HG02885 (cell line): ENCODE results near the gene OR10G3.
"Not testable (repeated sequence)": the region's sequence is repeated elsewhere in the genome, so short reads cannot be mapped to it uniquely, and the experiment has no call there.

Source experiments
- ATAC-seq: cut with Tn5 transposase; IDR thresholded peaks from one replicate; pipeline ENCODE4 v1.9.1; 2021; ENCODE audit warnings: mild to moderate bottlenecking; ENCODE audit not compliant: unreplicated experiment, poor library complexity

The OR10G3 gene

GRCh38 chr14:21579976-21580375 lies at the start of gene OR10G3:
Gene OR10G3 (minus strand): TSS chr14:21580076. CDS start chr14:21570744, 9,332 bp downstream.
- ATAC-seq: no peak

DNA sequence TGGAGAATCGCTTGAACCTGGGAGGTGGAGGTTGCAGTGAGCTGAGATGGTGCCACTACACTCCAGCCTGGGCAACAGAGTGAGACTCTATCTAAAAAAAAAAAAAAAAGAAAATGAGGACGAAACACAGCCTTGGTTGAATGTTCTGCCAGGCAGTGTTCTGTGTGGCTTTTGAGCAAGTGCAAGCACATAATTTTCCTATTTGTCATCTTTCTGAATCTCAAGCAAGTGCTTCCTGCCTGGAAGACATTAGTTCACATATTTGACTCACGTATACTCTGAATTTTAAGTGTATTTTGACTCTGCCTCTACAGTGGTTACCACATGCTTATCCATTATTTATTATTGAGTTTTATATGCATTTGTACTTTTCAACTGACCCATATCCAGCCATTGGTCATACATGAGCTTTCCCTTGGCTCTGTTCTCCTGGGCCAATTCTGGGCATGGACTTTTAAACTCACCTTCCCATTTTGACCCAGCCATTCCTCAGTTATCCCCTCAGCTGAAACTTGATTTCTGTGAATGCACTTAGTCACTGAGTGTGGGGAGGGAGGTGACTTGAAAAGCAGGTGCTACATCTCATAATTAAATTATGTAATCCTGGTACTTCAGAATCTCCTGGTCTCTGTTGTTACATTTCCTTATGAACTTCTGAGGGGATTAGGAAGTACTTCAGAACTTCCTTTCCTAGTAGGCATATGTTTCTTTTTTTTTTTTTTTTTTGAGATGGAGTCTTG lies 46.8 kb upstream of the OR10G3 start:
- no peak for ATAC-seq

GRCh38 chr14:21617614-21618013 lies 37.7 kb upstream of the OR10G3 start:
- ATAC-seq: no peak

- no peak for ATAC-seq
Measured at GRCh38 chr14:21614240-21614639, 34.4 kb upstream of the OR10G3 start.

DNA sequence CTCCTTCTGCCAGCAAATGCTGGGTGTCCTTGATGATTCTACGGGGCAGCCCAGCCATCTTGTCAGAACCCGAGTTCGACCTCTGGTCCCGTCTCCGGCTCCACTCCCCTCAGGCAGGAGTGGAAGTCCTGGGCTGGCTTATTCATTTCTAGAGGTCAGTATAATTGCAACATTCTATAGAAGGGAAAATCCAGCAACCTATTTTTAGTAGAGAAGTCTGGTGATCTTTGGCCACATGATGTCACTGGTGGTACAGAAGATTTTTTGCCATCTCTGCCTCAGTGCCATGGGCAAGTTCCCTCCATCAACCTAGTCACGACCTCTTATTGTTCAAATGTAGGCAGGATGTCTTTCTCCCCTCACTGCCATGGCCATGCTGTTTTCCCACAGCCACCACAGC lies 32.4 kb upstream of the OR10G3 start:
- ATAC-seq: no peak

- ATAC-seq: not testable (repeated sequence)
Measured at GRCh38 chr14:21602181-21602580, 22.3 kb upstream of the OR10G3 start.

GRCh38 chr14:21589317-21589716 lies 9.4 kb upstream of the OR10G3 start:
- no peak for ATAC-seq

DNA sequence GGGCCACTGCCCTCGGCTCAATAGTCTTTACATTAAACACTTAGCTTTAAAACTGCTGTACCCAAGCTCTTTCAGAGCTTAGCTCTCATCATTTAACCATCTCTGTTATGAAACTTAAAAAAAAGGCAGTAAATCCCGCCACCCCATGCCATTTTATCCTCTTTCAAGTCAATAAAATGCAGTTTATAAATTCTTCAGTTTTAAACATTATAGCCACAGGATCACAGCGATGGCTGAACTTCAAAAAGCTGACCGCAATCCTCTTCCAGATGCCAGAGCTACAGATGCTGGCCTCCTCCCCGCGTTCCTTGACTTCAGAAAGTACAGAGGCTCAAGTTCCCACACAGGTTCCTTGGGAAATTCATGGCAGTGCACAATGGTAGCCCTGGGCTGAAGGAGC lies 4.2 kb downstream of the OR10G3 start:
- ATAC-seq: no peak

GRCh38 chr14:21572604-21573003 lies 7.3 kb downstream of the OR10G3 start:
- no peak for ATAC-seq

DNA sequence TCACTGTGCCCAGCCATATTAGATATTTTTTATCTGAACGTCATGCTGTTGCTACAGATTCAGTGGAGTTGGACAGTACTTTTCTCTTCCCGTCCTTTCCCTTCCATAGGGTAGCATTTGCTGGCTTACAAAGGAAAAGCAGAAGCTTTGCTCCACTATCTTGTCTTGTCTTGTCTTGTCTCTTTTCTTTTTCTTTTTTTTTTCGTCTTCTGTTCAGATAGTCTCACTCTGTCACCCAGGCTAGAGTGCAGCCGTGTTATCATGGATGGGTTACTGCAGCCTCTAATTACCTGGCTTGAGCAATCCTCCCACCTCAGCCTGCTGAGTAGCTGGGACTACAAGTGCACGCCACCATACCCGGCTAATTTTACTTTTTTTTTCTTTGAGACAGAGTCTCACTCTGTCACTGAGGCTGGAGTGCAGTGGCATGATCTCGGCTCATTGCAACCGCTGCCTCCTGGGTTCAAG lies 21.1 kb downstream of the OR10G3 start:
- no peak for ATAC-seq

GRCh38 chr14:21557084-21557901 lies 22.6 kb downstream of the OR10G3 start:
- peak; percentile 67 for ATAC-seq

DNA sequence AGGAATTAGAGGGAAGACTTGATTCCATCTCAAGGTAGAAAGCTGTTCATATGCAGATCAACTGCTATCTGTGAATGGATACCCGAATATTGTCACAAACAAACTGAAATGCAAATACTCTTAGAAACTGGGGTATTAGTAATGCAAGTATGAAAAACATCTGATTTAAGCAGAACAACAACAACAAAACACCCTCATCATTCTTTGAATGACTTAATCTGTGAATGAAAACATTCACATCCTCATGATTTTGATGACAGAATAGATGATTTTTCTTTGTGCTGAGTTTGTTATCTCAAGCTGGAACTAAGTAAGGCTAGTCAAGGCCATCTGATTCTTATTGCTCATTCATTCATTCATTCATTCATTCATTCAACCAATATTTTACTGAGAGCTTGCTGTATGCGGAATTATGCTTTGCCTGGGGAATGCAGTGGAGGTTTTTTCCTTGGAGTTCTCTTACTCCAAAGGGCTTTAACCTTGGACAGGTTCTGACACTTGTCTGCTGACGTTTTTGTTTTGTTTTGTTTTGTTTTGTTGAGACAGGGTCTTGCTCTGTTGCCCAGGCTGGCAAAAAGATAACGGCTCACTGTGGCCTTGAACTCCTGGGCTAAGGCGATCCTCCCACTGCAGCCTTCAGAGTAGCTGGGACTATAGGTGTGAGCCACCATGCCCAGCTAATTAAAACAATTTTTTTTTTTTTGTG lies 23.3 kb downstream of the OR10G3 start:
- ATAC-seq: no peak

GRCh38 chr14:21553266-21553665 lies 26.6 kb downstream of the OR10G3 start:
- ATAC-seq: no peak

DNA sequence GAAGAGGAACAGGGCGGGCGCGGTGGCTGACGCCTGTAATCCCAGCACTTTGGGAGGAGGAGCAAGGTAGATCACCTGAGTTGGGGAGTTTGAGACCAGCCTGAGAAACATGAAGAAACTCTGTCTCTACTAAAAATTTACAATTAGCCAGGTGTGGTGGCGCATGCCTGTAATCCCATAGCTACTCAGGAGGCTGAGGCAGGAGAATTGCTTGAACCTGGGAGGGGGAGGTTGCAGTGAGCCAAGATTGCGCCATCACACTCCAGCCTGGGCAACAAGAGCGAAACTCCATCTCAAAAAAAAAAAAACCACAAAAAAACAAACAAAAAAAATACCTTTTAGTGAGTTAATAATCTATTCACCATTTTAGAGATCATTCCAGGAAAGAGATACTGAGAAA lies 35.3 kb downstream of the OR10G3 start:
- not testable (repeated sequence) for ATAC-seq

DNA sequence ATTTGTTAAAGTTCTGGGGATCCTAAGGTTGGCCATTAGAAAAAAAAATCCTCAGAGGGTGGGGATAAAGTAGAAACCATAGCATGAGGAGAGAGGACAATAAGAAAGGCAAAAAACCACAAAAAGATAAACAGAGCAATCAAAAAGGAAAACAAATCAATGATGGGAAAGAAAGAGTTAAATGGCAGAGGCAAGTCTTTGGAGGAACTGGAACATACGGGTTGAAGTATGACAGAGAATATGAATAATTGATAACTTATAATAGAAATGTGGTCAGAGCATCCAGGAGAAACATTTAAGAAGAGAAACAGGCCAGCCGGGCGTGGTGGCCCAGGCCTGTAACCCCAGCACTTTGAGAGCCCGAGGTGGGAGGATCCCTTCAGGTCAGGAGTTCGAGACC lies 35.9 kb downstream of the OR10G3 start:
- no peak for ATAC-seq

GRCh38 chr14:21543521-21543960 lies 36.3 kb downstream of the OR10G3 start:
- ATAC-seq: no peak

GRCh38 chr14:21541413-21542074 lies 38.3 kb downstream of the OR10G3 start:
- ATAC-seq: no peak

- no peak for ATAC-seq
Measured at GRCh38 chr14:21539189-21539940, 40.5 kb downstream of the OR10G3 start.

DNA sequence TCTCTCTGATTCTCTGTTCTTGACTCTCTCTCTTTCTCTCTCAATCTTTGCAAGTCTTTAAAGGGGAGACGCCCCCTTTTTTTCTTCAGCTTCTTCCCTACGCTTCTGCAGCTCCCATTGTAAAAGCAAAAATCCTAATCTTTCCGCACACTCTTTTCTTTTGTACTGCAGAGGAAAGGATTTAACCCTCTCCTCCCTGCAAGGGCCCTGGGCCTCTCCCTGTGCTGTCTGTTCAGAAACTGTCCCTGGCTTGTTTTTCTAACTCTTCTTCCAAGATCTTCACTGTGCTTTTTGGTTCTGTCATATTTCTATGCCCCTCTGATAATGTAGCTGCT lies 42.8 kb downstream of the OR10G3 start:
- ATAC-seq: no peak
